Caki2 (cell line): ENCODE data around the gene ZBTB4. TPM values are rescaled to one million over a fixed set of nuclear protein-coding genes. Genes with fewer than 3 reads are reported as not detected.

Experiments
- DNase-seq: peaks from one replicate; pipeline ENCODE4 v3.0.0-alpha.2; 2015; ENCODE audit warnings: low read depth
- in situ Hi-C: cut with HindIII; loops from 2 replicates; pipeline ENCODE4 v1.10.0; 2016; ENCODE audit warnings: low sequenced_read_pairs, low pct_unique_long_range_greater_than_20kb, mixed read lengths
- total RNA-seq: library from RNA; depleted of rRNA; stranded (reverse); fragments of >200 nt; shearing (Covaris generic); gene quantifications from 2 replicates; pipeline ENCODE4 v1.2.3, GENCODE V29; 2014; ENCODE audit warnings: low replicate concordance; rRNA removed

The ZBTB4 gene
- total RNA-seq: 4.6 and 5.8 TPM in 2 replicates

- no peak for DNase-seq
- in situ Hi-C loops: no loop called here
Observed at GRCh38 chr17:7479213-7480088, at the start of gene ZBTB4. Gene ZBTB4, minus strand, starts transcription at chr17:7479631. Its CDS starts 12,830 bp downstream, at chr17:7466801.

GRCh38 chr17:7528842-7529241 is 49.4 kb upstream of the ZBTB4 start:
- in situ Hi-C loops: no loop called here
- DNase-seq: no peak

GRCh38 chr17:7523033-7523432 is 43.6 kb upstream of the ZBTB4 start:
- DNase-seq: no peak
- in situ Hi-C loops: no loop called here

GRCh38 chr17:7515911-7516610 is 36.6 kb upstream of the ZBTB4 start:
- in situ Hi-C loops: no loop called here
- DNase-seq: no peak

- no peak for DNase-seq
- in situ Hi-C loops: no loop called here
Observed at GRCh38 chr17:7513850-7514419, 34.5 kb upstream of the ZBTB4 start.

GRCh38 chr17:7512824-7513540 is 33.6 kb upstream of the ZBTB4 start:
- in situ Hi-C loops: no loop called here

GRCh38 chr17:7512105-7512504 is 32.7 kb upstream of the ZBTB4 start:
- in situ Hi-C loops: no loop called here
- no peak for DNase-seq

More at GRCh38 chr17:7512824-7513540, 33.6 kb upstream of the ZBTB4 start:
- DNase-seq: no peak

- DNase-seq: no peak
- in situ Hi-C loops: no loop called here
Observed at GRCh38 chr17:7511108-7511507, 31.7 kb upstream of the ZBTB4 start.

- no peak for DNase-seq
- in situ Hi-C loops: no loop called here
Observed at GRCh38 chr17:7509937-7510336, 30.5 kb upstream of the ZBTB4 start.

GRCh38 chr17:7508846-7509245 is 29.4 kb upstream of the ZBTB4 start:
- no peak for DNase-seq
- in situ Hi-C loops: no loop called here

GRCh38 chr17:7508145-7508544 is 28.7 kb upstream of the ZBTB4 start:
- in situ Hi-C loops: no loop called here
- no peak for DNase-seq

GRCh38 chr17:7503521-7503920 is 24.1 kb upstream of the ZBTB4 start:
- in situ Hi-C loops: no loop called here
- no peak for DNase-seq

GRCh38 chr17:7502987-7503386 is 23.6 kb upstream of the ZBTB4 start:
- in situ Hi-C loops: no loop called here
- DNase-seq: no peak

GRCh38 chr17:7502171-7502847 is 22.9 kb upstream of the ZBTB4 start:
- DNase-seq: no peak
- in situ Hi-C loops: no loop called here

- no peak for DNase-seq
- in situ Hi-C loops: no loop called here
Observed at GRCh38 chr17:7501729-7502128, 22.3 kb upstream of the ZBTB4 start.

GRCh38 chr17:7499161-7499560 is 19.7 kb upstream of the ZBTB4 start:
- in situ Hi-C loops: no loop called here
- no peak for DNase-seq

GRCh38 chr17:7497636-7498035 is 18.2 kb upstream of the ZBTB4 start:
- in situ Hi-C loops: no loop called here

GRCh38 chr17:7497228-7497627 is 17.8 kb upstream of the ZBTB4 start:
- in situ Hi-C loops: no loop called here
- DNase-seq: no peak

More at GRCh38 chr17:7497636-7498035, 18.2 kb upstream of the ZBTB4 start:
- DNase-seq: no peak
